Fibroblast of lung (primary cell): ENCODE results near the gene TPM2. TPM values are rescaled to one million over a fixed set of nuclear protein-coding genes. Genes with fewer than 3 reads are reported as not detected.

ENCODE experiments used
- DNase-seq, 2 donors: peaks; one replicate each; pipeline versions ENCODE4 v3.0.0 to v3.0.0-alpha.2; 2010; ENCODE audit warnings: low read depth in 2 of 2
- H2AFZ ChIP-seq: 2 replicates; pipeline ENCODE4 v1.5.1; 2012; ENCODE audit warnings: low read length, control low read depth, inconsistent platforms
- H3K27ac ChIP-seq: 2 replicates; pipeline ENCODE4 v1.5.1; 2011; ENCODE audit warnings: low read length, control low read depth; ENCODE audit not compliant: insufficient read depth
- H3K27me3 ChIP-seq: 2 replicates; pipeline ENCODE4 v1.5.1; 2011; ENCODE audit warnings: mild to moderate bottlenecking, low read length; ENCODE audit not compliant: control insufficient read depth, insufficient read depth
- H3K36me3 ChIP-seq: 2 replicates; pipeline ENCODE4 v1.5.1; 2011; ENCODE audit warnings: low read length; ENCODE audit not compliant: control insufficient read depth, insufficient read depth
- H3K4me1 ChIP-seq: 2 replicates; pipeline ENCODE4 v1.5.1; 2011; ENCODE audit warnings: low read length; ENCODE audit not compliant: control insufficient read depth, insufficient read depth; ENCODE audit errors: extremely low read depth
- H3K4me2 ChIP-seq: 2 replicates; pipeline ENCODE4 v1.5.1; 2011; ENCODE audit warnings: low read length, control low read depth; ENCODE audit not compliant: insufficient read depth; ENCODE audit errors: extremely low read depth
- H3K4me3 ChIP-seq, 4 experiments: fragments of 200-600 bp in 1 of 4; sonication (generic) in 1 of 4; replicated peaks in 1 of 4; 2 replicates each; pipeline ENCODE4 v1.5.1; 2011 to 2016; ENCODE audit warnings: low read length in 4 of 4, low read depth in 3 of 4, mild to moderate bottlenecking in 3 of 4, control low read depth in 2 of 4, inconsistent platforms in 1 of 4, mixed read lengths in 1 of 4; ENCODE audit not compliant: insufficient read depth in 1 of 4; ENCODE audit errors: control extremely low read depth in 1 of 4
- H3K79me2 ChIP-seq: 2 replicates; pipeline ENCODE4 v1.5.1; 2012; ENCODE audit warnings: mild to moderate bottlenecking, low read length, inconsistent platforms; ENCODE audit not compliant: control insufficient read depth, insufficient read depth
- H3K9ac ChIP-seq: 2 replicates; pipeline ENCODE4 v1.5.1; 2011; ENCODE audit warnings: mild to moderate bottlenecking, low read length, control low read depth; ENCODE audit not compliant: insufficient read depth
- H3K9me3 ChIP-seq: 2 replicates; pipeline ENCODE4 v1.5.1; 2012; ENCODE audit warnings: low read depth, low read length; ENCODE audit not compliant: control insufficient read depth, insufficient read depth
- H4K20me1 ChIP-seq: 2 replicates; pipeline ENCODE4 v1.5.1; 2011; ENCODE audit warnings: low read length; ENCODE audit not compliant: control insufficient read depth, insufficient read depth; ENCODE audit errors: extremely low read depth
- EZH2 ChIP-seq: IDR thresholded peaks from 2 replicates; pipeline ENCODE4 v1.5.1; 2012; ENCODE audit warnings: low read length, control low read depth, mild to moderate bottlenecking; ENCODE audit errors: missing control alignments
- polyA plus RNA-seq, 2 donors: library from polyadenylated mRNA; depleted of rRNA in 1 of 2; stranded (reverse) in 1 of 2; unstranded in 1 of 2; fragments of >200 nt; gene quantifications; 2 replicates each; pipeline ENCODE4 v1.2.1, GENCODE V29; 2011 to 2012; ENCODE audit warnings: missing spikeins in 1 of 2
- total RNA-seq: library from RNA; depleted of rRNA; stranded (reverse); fragments of >200 nt; gene quantifications from 2 replicates; pipeline ENCODE4 v1.2.1, GENCODE V29; 2014
- TF ChIP-seq, protein P1 (sequence below), 2 donors: IDR thresholded peaks in 1 of 2; conservative IDR thresholded peaks in 1 of 2; 1 replicate in 1 of 2; 2 replicates in 1 of 2; pipeline ENCODE4 v1.5.1; 2011 to 2012; ENCODE audit warnings: low read length in 2 of 2, control low read depth in 1 of 2, inconsistent platforms in 1 of 2, low read depth in 1 of 2, mild to moderate bottlenecking in 1 of 2

The TPM2 gene
- total and polyA plus RNA-seq, 2 donors (not counting 1 experiment from before 2014, with no cell fraction given), result 1,003 to 1,927 TPM

- no peak overlapping the region for H3K4me3 ChIP-seq
- H3K4me1 ChIP-seq, result no peaks in the 10 kb centered on the region
- H3K27ac ChIP-seq, result no peak overlapping the region
- no peak overlapping the region for H3K9ac ChIP-seq
- H3K79me2 ChIP-seq, result no peaks in the 10 kb centered on the region
- no peaks in the 10 kb centered on the region for H3K27me3 ChIP-seq
- no peaks in the 10 kb centered on the region for H4K20me1 ChIP-seq
- no peak for DNase-seq
- H3K9me3 ChIP-seq, result no peaks in the 10 kb centered on the region
- TF ChIP-seq, protein P1, sequence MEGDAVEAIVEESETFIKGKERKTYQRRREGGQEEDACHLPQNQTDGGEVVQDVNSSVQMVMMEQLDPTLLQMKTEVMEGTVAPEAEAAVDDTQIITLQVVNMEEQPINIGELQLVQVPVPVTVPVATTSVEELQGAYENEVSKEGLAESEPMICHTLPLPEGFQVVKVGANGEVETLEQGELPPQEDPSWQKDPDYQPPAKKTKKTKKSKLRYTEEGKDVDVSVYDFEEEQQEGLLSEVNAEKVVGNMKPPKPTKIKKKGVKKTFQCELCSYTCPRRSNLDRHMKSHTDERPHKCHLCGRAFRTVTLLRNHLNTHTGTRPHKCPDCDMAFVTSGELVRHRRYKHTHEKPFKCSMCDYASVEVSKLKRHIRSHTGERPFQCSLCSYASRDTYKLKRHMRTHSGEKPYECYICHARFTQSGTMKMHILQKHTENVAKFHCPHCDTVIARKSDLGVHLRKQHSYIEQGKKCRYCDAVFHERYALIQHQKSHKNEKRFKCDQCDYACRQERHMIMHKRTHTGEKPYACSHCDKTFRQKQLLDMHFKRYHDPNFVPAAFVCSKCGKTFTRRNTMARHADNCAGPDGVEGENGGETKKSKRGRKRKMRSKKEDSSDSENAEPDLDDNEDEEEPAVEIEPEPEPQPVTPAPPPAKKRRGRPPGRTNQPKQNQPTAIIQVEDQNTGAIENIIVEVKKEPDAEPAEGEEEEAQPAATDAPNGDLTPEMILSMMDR (conservative IDR thresholded peaks at IDR 0.05 in 1 of 2, IDR thresholded peaks at IDR 0.05 in 1 of 2; ENCODE audit: low read depth in 1 of 2, low read length in 2 of 2), result no peak
- TF ChIP-seq EZH2, result no peak
- H2AFZ ChIP-seq, result no peak overlapping the region
- peaks cover 64% of the 10 kb centered on the region for H3K36me3 ChIP-seq
- no peak overlapping the region for H3K4me2 ChIP-seq
Observed at GRCh38 chr9:35710818-35711500, 21.2 kb upstream of the TPM2 start.

DNA sequence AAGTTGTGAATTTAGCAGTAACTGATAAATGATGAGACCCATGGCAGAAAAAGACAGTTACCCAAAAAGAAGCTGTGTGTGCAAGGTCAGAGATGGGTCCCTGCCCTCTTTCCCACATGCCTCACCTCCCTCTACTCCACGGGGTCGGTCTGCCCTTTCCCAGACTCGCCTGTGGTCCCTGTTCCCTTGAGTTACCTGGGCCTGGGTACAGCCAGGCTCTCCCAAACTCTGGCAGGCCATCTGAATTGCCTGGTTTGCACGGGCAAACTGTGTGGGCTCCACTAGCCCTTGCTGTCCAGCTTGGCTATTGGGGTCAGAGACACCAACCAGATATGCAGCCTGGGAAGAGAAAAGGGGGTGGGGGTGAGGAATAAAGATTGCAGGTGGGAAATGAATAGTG lies 18.4 kb upstream of the TPM2 start:
- TF ChIP-seq, protein P1 (conservative IDR thresholded peaks at IDR 0.05 in 1 of 2, IDR thresholded peaks at IDR 0.05 in 1 of 2; ENCODE audit: low read depth in 1 of 2, low read length in 2 of 2), result no peak
- TF ChIP-seq EZH2, result no peak
- Histone ChIP-seq H2AFZ (no peak overlapping the region), H3K4me2 (no peak overlapping the region), H3K4me3 (no peak overlapping the region), H3K27ac (no peak overlapping the region), H3K27me3 (no peaks in the 10 kb centered on the region), H4K20me1 (no peaks in the 10 kb centered on the region), H3K9me3 (no peaks in the 10 kb centered on the region), H3K79me2 (no peaks in the 10 kb centered on the region), H3K9ac (no peak overlapping the region), H3K36me3 (peaks cover 71% of the 10 kb centered on the region), H3K4me1 (no peaks in the 10 kb centered on the region)
- no peak for DNase-seq

DNA sequence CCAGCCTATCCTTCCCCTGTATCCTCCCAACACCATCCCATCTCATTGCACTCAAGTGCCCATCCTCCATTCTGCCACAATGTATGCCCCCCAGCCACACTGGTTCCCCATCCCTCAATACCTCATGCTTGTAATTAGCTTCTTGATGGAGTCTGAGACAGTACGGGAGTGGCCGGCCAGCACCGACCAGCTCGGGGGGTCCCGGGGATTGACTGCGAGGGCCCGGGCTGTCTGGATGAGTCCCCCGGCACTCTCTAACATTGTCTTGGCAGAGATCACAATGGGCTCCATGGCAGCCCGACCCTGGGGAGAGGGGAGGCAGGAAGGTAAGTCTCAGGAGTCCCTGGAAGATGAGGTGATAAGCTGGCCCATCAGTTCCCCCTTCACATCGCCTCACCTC lies 17.2 kb upstream of the TPM2 start:
- DNase-seq, result no peak
- H3K79me2 ChIP-seq, result no peaks in the 10 kb centered on the region
- no peaks in the 10 kb centered on the region for H3K9me3 ChIP-seq
- no peaks in the 10 kb centered on the region for H3K27me3 ChIP-seq
- no peaks in the 10 kb centered on the region for H4K20me1 ChIP-seq
- H3K4me1 ChIP-seq, result no peaks in the 10 kb centered on the region
- H3K4me3 ChIP-seq, result no peak overlapping the region
- H3K9ac ChIP-seq, result no peak overlapping the region
- peaks cover 68% of the 10 kb centered on the region for H3K36me3 ChIP-seq
- H3K4me2 ChIP-seq, result no peak overlapping the region
- no peak overlapping the region for H2AFZ ChIP-seq
- H3K27ac ChIP-seq, result no peak overlapping the region
- TF ChIP-seq EZH2, result no peak
- TF ChIP-seq, protein P1 (conservative IDR thresholded peaks at IDR 0.05 in 1 of 2, IDR thresholded peaks at IDR 0.05 in 1 of 2; ENCODE audit: low read depth in 1 of 2, low read length in 2 of 2), result no peak
